ENCODE data around the gene BMP8A. TPM values are rescaled to one million over a fixed set of nuclear protein-coding genes. Genes with fewer than 3 reads are reported as not detected.

Gene BMP8A
- total and polyA plus RNA-seq, 2 of the 8 experiments (the other 6 are each of a cell fraction or from before 2014, with no cell fraction given): 0.38 to 0.43 TPM

GRCh38 chr1:39478126-39478915, 13.1 kb upstream of the BMP8A start (continued):
- TF ChIP-seq TCF12 (IDR thresholded peaks at IDR 0.05; ENCODE audit: low read depth, low read length): no peak
- no peak for TF ChIP-seq JUND (IDR thresholded peaks at IDR 0.05; ENCODE audit: low read length)
- TF ChIP-seq ASH2L (IDR thresholded peaks at IDR 0.05; ENCODE audit: low read length): no peak
- TF ChIP-seq CHD7 (IDR thresholded peaks at IDR 0.05; ENCODE audit: insufficient replicate concordance, low read length): no peak
- TF ChIP-seq RFX5 (IDR thresholded peaks at IDR 0.05; ENCODE audit: borderline replicate concordance, low read depth, low read length): no peak
- no peak for TF ChIP-seq PHF8 (conservative IDR thresholded peaks at IDR 0.05; ENCODE audit: low read depth, low read length)
- no peak for TF ChIP-seq BCL11A (IDR thresholded peaks at IDR 0.05; ENCODE audit: low read depth in 2 of 2, low read length in 2 of 2)

Data from H1 (cell line).